ENCODE data around the gene ITGA8.
"Not testable (repeated sequence)": the region's sequence is repeated elsewhere in the genome, so short reads cannot be mapped to it uniquely, and the experiment has no call there.

The ITGA8 gene

DNA sequence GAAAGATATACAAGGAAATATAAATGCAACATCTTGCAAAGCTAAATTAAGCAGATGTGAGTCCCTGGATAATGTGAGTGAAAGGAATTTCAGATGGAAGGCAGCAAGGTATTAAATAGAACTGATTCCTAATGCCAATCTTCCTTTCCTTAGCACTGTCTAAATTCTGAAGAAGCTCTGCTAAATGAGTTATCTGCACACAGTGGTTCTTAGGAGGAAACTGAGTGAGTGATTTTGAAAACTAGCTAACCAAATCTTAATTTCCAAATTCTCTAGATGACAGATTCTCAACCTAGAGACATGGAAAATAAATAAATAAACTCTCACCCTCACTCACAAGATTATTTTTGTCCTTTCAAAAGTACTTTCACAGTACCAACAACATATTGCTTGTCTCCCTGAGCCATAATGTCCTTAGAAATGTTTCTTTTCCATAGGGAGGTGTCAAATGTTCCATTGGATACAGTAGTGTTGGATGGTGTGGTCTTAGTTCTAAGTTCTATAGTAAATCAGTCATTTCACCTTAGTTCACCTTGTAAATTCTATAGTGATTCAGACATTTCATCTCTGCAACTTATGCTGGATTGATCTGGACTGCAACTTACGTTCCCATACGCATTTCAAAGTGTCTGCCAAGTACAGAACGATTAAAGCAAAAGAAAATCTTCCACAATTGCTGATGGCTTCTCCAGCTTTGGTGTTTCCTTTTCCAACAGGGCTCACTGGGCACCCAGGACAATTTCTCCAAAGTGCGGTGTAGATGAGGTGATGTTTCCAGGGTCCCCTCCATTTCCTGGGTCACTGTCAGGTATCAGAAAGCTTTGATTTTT, 203.3 kb downstream of the ITGA8 start:
- no peak for FAIRE-seq
- no peak for DNase-seq (ENCODE audit: low spot score)

DNA sequence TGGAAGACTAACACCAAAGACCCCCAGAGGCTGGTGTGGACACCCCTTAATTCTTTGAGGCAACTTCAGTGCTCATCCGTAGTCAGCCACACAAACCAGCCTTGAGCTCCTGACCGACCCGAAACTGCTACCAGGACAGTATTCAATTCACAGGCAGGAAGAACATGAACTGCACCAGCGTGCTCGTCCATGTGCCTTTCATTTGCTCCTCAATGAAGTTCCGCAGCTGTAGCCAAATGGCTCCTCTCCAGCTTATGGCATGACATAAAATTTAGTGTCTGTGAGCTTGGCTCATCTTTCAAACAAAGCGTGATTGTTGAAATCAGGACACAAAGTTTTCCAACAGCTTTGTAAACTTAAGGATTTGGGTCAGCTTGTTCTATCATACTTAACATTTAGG, 204.5 kb downstream of the ITGA8 start:
- FAIRE-seq (no peak), DNase-seq (ENCODE audit: low spot score) (no peak)

DNA sequence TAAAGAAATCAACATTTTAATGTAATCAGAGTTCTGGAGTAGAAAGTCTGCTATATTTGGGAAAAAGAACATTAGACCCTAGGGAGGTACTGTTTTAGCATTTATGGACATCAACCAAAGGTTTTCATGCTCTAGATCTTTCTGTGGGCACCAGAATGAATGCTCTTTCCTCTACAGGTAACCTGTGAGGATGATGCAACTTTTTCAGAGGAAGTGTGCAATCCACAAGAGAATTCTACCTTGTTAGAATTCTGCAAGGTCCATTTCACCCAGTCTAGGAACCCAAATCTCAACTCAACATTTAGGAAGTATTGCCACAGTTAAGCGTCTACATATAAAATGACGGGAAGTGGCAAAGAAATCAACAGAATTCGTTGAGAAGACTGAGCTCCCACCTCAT, 208.8 kb downstream of the ITGA8 start:
- DNase-seq (ENCODE audit: low spot score) = no peak
- no peak for FAIRE-seq

DNA sequence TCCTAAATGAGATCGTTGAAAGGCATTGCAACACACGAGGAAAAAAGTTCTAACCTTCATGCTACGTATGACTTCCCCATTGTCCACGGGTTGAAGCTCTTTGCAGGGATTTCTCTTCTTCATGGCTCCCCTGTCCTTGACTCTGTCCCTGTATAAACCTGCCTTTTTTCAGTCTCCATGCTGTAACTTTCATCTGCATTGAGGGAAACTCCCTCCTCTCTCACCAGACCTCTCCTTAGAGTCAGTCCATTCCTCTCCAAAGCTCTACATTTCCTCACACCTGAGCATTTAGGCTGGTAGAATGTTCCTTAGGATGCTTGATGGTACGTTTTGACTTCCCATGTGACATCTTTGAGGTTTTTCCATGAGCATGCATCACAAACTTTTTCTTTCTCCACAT, 214.4 kb downstream of the ITGA8 start:
- no peak for DNase-seq (ENCODE audit: low spot score)
- no peak for FAIRE-seq

DNA sequence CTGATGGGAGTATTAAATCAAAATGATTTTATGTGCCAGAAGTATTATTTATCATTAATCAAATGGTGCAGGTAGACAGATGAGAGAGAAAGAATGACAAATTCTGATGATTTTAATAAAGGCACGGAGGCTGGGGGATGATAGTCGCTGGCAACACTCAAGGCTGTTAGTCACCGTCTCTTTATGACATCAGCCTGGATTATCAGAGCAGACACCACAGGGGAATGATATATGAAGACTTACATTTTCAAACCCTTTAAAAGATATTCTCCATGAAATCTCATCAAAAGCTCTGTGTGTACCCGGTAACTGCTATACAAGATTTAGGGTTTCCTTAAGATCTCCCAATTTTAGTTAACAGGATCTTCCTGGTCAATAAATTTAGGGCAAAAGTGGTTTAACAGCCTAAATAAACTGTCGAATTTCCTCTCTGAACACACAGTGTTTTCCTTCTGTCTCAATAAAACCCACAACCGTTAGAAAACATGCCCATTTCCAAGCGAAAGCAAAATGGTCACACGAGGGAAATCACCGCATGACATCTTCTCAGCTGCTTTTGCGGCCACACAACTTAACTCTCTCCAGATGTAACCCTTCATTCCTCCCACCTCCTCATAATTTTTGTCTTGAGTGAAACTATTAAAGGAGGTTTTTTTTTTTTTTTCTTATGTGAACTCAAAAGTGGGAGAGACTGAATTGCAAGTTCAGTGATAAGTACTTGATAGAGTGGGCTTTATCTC, 215.5 kb downstream of the ITGA8 start:
- DNase-seq (ENCODE audit: low spot score) (no peak), FAIRE-seq (no peak)

DNA sequence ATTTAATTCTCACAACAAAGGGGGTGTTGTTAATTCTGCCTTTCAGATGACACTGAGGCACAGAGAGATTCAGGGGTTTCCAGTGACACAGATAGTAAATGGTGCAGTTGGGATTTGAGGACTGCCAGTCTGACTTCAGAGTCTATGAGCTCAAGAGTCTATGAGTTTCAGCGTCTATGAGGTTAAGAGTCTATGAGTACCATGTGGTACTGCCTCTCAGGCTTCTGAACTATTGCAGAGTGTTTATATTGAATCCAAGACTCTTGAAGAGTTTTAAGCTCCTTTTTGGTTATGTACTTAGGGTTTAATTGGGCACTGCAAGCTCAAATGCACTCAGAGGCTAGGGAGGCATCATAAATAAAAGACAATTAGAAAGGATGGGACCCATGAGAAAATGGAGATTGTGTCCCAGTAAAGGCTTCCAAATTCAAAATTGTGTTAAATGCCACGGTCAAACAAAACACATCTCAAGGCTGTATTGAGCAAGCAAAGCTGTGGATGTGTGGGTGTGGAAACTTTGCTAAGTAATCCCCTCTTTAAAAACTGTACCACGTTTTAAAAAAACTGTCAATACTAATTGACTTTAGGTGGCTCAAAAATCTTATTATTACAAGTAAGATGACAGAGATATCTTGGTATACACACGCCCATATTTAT, 224.7 kb downstream of the ITGA8 start:
- DNase-seq (ENCODE audit: low spot score) = no peak
- no peak for FAIRE-seq

DNA sequence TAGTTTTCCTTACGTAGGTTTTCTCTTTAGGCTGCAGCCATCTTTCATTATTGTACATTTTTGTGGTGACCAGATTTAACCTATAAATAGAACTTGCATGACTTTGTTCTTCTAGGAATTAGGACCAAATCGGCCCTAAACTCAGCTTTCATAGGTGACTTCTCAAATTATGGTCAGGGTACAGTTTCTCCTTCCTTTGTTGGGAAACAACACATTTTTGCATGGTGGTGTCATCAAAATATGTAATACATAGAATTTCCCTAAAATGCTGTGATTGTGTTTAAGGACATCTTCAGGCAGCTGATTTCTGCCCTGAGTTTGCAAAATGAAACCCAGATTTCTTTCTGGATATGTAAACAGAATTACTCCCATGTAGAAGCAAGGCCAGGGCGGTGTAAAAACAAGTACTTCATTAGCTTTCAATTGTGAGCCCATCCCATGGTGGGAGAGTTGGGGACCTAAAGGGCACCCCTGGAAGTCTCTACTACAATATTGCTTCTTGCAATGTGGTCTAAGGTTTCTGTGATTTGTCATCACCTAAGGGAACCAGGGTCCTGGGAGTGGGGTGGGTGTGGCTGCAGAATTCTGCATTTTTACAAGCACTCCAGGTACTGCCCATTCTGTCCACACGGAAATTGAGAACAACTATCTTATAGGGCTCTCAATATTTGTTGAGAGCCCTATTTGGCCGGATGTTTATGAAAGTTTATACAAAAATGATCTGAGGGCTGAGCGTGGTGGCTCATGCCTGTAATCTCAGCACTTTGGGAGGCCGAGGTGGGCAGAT, 227.7 kb downstream of the ITGA8 start:
- FAIRE-seq = no peak
- no peak for DNase-seq (ENCODE audit: low spot score)

DNA sequence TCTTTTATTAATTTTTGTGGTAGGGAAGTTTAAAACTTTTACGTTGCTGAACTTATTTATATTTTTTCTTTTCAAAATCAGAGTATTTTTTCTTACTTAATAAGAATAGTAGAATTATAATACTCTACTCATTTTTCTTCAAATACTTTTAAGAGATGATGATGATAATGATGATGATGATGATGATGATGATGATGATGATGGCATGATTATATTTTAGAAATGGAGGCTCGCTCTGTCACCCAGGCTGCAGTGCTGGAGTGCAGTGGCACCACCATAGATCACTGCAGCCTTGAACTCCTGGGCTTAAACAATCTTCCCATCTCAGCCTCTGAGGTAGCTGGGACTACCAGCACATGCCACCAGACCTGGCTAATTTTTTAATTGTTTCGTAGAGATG, 230.3 kb downstream of the ITGA8 start:
- FAIRE-seq (no peak), DNase-seq (ENCODE audit: low spot score) (no peak)

DNA sequence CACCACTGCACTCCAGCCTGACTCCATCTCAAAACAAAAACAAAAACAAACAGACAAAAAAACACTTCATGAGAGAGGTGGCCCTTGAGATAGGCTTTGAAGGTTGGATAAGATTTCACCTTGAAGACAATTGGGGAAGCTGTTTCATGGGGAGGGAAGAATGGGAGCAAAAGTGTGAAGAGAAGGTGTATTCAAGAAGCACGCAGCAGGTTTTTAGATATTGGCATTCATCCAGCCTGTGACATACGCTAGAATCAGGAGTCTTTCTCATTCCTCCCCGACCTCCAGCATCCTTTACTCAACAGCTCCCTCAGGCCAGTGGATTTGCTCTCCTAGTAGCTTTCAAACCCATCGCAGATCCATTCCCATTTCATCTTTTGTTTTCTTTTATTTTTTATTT, 232.3 kb downstream of the ITGA8 start:
- DNase-seq (ENCODE audit: low spot score) (no peak), FAIRE-seq (no peak)

DNA sequence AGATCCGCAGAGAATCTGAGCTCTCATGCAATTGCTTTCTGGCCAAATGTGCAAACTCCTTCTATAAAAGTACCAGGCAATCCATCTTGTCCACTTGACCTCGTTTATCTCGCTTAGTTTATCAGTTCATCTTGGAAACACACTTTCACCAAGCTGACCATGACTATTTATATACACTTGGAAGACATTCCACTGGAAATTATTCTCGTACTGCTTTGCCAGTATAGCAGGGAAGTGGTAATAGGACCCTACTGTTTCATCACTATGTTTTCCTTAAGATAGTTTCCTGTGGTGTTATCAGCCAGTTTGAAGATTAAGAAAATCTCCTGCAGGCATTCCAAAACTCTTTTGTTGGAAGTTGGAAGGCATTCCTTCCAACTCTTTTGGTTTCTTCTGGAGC, 233.3 kb downstream of the ITGA8 start:
- FAIRE-seq = no peak
- DNase-seq (ENCODE audit: low spot score) = no peak

DNA sequence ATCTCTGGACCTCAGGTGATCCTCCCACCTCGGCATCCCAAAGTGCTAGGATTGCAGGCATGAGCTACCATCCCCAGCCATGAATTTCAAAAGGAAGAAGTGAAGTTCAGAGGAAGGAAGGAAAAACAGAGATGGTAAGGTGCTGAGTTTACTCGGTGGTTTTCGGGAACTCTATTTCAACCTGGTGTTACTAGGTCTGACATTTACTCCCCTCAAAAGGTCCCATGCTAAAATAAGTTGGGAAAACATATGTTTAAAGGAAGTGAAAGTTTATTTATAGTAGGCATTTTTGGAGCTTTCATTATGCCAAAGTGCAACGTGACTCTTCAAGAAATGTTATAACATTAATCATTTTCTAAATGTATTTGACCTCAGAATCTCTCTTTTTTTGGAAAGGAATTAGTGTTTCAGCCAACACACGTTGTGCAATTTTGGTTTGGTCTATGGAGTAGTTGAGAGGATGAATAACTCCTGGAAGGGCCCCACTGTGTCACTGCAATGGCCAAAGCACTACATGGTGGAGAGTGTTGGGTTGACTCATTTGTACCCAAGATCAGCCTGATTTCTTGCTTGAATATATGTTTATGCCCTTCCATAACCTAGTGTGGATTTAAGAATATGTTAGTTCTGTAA, 233.9 kb downstream of the ITGA8 start:
- DNase-seq (ENCODE audit: low spot score) = no peak
- no peak for FAIRE-seq

DNA sequence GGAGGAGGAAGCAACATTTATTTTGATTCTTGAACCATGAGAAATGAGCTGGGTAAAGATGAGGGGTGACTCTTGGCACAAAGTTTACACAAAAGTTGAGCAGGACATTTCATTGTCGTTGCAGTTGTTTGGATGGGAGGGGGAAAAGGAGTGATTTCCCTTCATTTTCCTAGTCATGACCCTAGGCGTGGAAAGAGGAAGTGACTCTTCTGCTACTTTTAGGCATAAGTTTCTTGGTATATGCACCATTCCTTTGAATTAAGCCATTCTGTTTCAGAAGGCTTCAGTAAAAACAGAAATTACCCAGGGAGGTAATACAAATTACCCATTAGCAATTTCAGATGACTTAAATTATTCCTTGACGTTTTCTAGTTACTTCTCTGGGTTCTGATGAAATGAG, 234.7 kb downstream of the ITGA8 start:
- no peak for DNase-seq (ENCODE audit: low spot score)
- FAIRE-seq = no peak

DNA sequence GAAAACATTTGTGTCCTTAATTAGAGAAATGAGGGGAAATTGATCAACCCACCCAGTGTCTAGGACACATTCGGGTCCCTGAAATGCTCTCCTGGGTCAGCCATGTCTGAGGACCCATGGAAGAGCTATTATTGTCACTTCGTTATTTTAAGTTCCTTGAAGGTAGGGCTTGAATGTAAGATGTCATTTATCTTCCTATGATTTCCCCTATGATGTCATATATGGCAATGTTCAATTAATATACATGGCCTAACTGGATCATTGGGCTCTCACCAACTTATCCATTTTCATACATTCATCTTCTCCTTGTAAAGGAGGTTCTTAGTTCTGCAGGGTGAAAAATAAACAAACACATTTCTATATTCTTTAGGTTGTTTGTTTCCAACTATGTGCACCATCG, 235.6 kb downstream of the ITGA8 start:
- FAIRE-seq (no peak), DNase-seq (ENCODE audit: low spot score) (no peak)

DNA sequence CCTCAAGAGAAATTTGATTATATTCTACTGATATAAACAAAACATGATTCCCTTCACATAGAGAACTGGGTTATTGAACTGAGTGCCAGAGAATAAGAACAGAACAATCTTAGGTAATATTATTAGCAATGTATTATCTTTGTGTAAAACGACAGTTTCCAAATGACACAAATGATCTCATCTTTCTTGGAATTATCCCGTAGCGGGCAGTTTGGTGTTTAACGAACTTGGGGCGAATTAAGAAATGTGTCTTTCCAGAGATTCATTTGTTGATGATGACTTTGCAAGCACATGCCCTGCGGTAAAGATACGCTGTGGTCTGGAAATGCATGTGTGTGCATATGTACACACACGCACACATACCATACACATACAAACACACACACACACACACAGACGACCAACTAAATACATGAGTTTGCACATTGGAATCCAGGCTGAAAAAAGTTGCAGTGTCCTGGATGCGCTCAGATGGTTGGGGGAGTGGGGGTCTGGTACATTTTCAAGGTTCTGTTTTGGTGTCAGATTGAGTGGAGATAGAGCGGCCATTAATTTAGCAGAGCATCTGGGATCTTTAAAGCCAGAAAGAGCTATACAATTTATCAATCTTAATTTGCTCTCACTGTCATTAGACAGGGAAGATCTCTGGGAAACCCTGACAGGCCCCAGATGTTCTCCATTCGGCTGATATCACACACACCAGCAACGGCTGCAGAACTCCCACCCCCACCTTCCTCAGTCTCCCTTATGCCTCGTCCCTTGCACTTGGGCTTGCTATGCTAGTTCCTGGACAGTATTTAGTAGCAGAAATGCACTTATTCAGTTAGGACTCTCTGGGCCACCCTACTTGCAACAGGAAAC, 236.3 kb downstream of the ITGA8 start:
- no peak for FAIRE-seq
- DNase-seq (ENCODE audit: low spot score) = no peak

DNA sequence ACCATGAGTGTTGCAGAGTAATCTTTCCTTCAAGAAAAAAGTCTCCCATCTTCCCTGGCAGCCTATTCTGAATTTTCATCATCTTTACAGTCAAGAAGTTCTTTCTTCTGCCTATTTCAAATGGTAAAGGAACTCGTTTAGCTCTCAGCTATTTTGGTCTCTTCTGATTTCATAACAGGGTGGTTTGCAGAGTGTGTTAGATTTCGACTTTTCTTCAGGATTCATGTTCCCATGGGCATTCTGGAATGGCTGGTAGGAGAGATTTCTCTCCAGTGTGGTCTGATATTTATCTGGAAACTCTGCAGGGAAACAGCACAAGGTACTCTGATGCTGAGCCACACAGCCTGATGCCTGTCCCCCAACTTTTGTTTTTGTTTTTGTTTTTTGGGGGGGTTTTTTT, 237.6 kb downstream of the ITGA8 start:
- FAIRE-seq (no peak), DNase-seq (ENCODE audit: low spot score) (no peak)

DNA sequence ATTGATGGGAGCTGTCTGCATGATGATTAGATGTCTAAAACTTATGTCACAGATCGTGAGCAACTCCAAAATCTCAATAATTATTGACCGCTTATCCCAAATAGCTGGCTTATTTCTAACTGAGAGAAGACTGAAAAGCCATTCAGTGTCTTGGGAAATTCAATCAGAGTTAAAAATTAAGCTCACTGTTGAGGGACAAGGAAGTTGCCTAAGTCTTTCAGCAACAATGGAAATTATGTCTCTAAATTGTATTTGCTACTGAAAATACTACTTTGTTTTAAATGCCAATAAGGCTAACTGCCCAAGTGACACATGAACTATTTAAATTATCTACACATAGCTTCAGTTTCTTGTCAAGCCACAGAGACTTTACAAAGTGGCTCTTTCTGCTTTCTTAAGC, 240.8 kb downstream of the ITGA8 start:
- no peak for DNase-seq (ENCODE audit: low spot score)
- FAIRE-seq = no peak

DNA sequence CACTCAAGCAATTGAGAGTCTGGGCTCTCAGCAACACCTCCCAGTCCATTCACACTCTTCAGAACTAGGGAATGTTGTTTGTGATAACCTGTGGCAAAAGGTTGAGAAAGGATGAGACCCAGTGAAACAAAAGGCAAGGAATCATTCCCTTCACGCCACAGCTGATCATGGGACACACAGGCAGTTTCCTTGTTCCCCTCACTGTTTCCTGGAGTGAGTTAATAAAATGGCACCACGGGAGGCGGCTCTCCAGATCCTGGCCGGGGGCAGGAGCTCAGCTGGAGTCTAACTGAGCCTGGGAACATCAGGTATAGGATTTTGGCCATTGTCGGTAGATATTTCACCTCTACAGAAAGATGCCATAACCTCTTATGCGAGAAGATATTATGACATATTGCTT, 241.3 kb downstream of the ITGA8 start:
- no peak for FAIRE-seq
- DNase-seq (ENCODE audit: low spot score) = no peak

DNA sequence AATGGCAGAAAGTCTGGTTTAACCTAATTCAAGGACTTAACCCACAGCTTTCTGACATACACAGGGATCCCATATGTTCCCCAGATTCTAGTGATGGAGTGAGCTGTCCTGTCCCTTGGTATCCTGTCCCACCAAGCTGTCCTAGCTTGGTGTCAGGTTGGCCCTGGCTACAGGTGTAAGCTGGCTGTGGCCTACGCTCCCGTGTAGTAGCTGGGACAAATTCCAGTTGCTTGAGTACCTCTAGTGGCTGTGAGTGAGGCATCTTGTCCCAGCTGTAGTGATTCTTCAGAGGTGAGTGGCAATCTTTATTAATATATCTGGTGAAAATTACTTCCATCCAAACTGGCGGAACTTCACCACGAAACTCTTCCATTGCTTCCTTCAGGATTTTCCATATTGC, 243.4 kb downstream of the ITGA8 start:
- no peak for DNase-seq (ENCODE audit: low spot score)
- no peak for FAIRE-seq

DNA sequence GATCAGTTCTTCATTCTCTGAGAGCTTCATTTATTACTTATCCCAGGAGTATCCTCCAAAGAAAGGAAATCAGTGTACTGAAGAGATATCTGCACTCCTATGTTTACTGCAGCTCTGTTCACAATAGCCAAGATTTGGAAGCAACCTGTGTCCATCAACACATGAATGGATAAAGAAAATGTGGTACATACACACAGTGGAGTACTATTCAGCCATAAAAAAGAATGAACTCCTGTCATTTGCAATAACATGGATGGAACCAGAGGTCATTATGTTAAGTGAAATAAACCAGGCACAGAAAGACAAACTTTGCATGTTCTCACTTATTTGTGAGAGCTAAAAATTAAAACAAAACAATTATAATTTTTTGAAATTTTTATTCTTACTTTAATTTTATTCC, 244.3 kb downstream of the ITGA8 start:
- FAIRE-seq; DNase-seq (ENCODE audit: low spot score): not testable (repeated sequence)

DNA sequence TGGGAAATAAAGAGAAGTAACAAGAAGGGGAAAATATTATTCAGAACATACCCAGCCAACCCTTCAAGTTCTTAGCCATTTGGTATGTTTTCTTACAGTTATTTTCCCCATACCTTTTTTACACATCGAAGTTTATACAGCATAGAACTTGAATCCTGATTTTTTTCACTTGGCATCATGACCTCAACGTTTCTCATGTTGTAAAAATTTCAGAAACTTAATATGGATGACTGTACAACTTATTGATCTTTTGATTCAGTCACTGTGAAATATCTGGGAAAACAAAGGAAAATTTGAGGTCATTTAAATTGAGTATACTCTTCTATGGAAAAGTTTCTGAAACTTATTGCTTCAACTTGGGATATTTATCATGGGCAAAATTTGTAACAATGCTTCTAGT, 245.1 kb downstream of the ITGA8 start:
- DNase-seq (ENCODE audit: low spot score) (no peak), FAIRE-seq (no peak)
